ENCODE results near the gene PTCH2.

The PTCH2 gene

GRCh38 chr1:44776730-44777068 is 66.4 kb downstream of the PTCH2 start:
- no peak for DNase-seq

GRCh38 chr1:44775930-44776729 is 66.9 kb downstream of the PTCH2 start:
- peak; percentile 52 for DNase-seq

- peak; percentile 94 for DNase-seq
Measured at GRCh38 chr1:44775078-44775929, 67.7 kb downstream of the PTCH2 start, which contains the start of gene RPS8. Gene RPS8, plus strand, starts transcription at chr1:44775540. Its CDS starts 57 bp downstream, at chr1:44775597.

All from activated CD4-positive, alpha-beta T cell treated with anti-CD3 and anti-CD28 coated beads for 48 hours (primary cell).